NT2/D1 (cell line): ENCODE data around the gene ATP5MC2.

Experiments
- YY1 ChIP-seq: IDR thresholded peaks from 2 replicates; pipeline ENCODE4 v1.6.1; 2011; ENCODE audit not compliant: insufficient read length, insufficient read depth
- ZNF274 ChIP-seq: IDR thresholded peaks from 2 replicates; pipeline ENCODE4 v1.6.1; 2011; ENCODE audit warnings: mild to moderate bottlenecking, low read depth, low read length

DNA sequence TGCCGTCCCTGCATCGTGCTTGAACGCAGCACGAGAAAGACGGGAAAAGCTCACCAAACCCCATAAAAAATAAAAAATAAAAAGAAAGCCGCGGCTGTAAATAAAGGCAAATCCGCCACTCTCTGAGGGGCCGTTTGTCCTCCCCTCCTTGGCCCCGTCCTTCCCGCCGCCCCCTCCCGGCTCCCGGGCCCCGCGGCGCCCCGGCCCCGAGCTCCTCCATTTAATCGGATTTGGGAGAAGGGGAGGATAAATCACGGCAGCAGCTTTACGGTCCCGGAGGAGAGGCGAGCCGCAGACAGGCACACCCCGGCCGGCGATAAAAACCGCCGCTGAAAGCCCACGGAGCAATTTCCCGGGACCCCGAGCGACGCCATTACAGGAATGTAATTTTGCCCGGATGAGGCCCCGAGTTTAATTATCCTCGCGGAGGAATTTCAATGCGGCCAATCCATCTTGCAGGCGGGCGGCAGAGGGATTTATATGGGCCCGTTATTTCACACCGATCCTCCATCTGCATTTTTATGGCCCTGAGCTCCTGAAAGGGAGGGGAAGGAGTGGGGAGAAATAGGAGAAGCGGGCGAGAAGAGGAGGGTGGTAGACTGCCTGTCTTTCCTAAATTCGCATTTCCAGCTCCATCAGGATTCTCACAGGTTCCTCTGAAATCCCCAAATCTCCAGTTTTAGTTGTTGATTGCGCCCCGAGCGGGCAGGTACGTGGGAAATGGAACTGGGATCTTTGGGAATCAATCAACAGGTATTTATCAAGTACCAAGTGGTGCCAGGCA, 1.3 kb upstream of the ATP5MC2 start:
- TF ChIP-seq ZNF274 (no peak), YY1 (peak; percentile 51)
